ENCODE data around the gene YPEL1. TPM values are rescaled to one million over a fixed set of nuclear protein-coding genes. Genes with fewer than 3 reads are reported as not detected.

The YPEL1 gene
- total and polyA plus RNA-seq, 2 of the 8 experiments (the other 6 are each of a cell fraction or from before 2014, with no cell fraction given): 6.0 to 6.7 TPM

GRCh38 chr22:21660904-21661303 lies 74.7 kb downstream of the YPEL1 start:
- no peak for DNase-seq (ENCODE audit: low read depth in 1 of 2, low spot score in 2 of 2)
- H3K14ac ChIP-seq (ENCODE audit: insufficient read length): no peak overlapping the region
- WGBS, 2 experiments (ENCODE audit: extremely low coverage in 1 of 2, insufficient coverage in 1 of 2, insufficient read length in 1 of 2, insufficient replicate concordance in 2 of 2, low coverage in 1 of 2, low lambda C conversion rate in 2 of 2, missing lambda C conversion rate in 1 of 2): 76% methylated on average over 7 of the region's 7 CpGs; no CpG with 5 or more reads in 1 of the 2 experiments
- no peak overlapping the region for H2AK5ac ChIP-seq (ENCODE audit: low read depth, low read length)
- no peak overlapping the region for H3K27ac ChIP-seq (ENCODE audit: low read depth, low read length)
- H3K36me3 ChIP-seq (ENCODE audit: control insufficient read depth in 2 of 4, insufficient read depth in 4 of 4, low read length in 3 of 4): 0 out of 8 replicates have a peak, but pooled peaks cover 0 to 3% (median 0%) of the 10 kb centered on the region in 4 experiments
- H2BK20ac ChIP-seq (ENCODE audit: low read length): no peak overlapping the region; the same call in 1 of the 2 replicates
- no peak overlapping the region for H4K5ac ChIP-seq (ENCODE audit: insufficient read length, low read depth, low read length)
- TF ChIP-seq SP2 (IDR thresholded peaks at IDR 0.05; ENCODE audit: low read length) (no peak), SIRT6 (IDR thresholded peaks at IDR 0.05; ENCODE audit: low read length) (no peak), CREB1 (IDR thresholded peaks at IDR 0.05) (no peak)
- TF ChIP-seq, protein P1, sequence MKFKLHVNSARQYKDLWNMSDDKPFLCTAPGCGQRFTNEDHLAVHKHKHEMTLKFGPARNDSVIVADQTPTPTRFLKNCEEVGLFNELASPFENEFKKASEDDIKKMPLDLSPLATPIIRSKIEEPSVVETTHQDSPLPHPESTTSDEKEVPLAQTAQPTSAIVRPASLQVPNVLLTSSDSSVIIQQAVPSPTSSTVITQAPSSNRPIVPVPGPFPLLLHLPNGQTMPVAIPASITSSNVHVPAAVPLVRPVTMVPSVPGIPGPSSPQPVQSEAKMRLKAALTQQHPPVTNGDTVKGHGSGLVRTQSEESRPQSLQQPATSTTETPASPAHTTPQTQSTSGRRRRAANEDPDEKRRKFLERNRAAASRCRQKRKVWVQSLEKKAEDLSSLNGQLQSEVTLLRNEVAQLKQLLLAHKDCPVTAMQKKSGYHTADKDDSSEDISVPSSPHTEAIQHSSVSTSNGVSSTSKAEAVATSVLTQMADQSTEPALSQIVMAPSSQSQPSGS (IDR thresholded peaks at IDR 0.05; ENCODE audit: low read length): no peak
- no peak overlapping the region for H3K4me3 ChIP-seq (ENCODE audit: extremely low read depth in 1 of 4, insufficient read depth in 2 of 4, low read depth in 3 of 4, low read length in 4 of 4)
- no peak overlapping the region for H3K9ac ChIP-seq (replicated peaks in 1 of 4; ENCODE audit: extremely low read depth in 1 of 4, low read depth in 3 of 4, low read length in 3 of 4)
- ChIA-PET CTCF (ENCODE audit: partially characterized antibody) (no interaction called here), POLR2A (ENCODE audit: partially characterized antibody) (interaction anchor here (1.0 kb wide), 1 partner anchor 12 kb away, joined by 3 read pairs; no protein-coding TSS in a partner anchor)
- FAIRE-seq: no peak
- no peaks in the 10 kb centered on the region for H3K79me2 ChIP-seq (ENCODE audit: control insufficient read depth in 1 of 2, insufficient read depth in 2 of 2, low read length in 2 of 2)
- no peak overlapping the region for H3K4me2 ChIP-seq (ENCODE audit: insufficient read depth in 1 of 2, low read depth in 2 of 2, low read length in 2 of 2)
- no peak overlapping the region for H3K56ac ChIP-seq (replicated peaks; ENCODE audit: insufficient read length, low read depth, low read length)
- H3K79me1 ChIP-seq (ENCODE audit: low read depth, low read length): no peaks in the 10 kb centered on the region
- no peaks in the 10 kb centered on the region; a peak in 1 of 7 replicates for H3K27me3 ChIP-seq (replicated peaks in 1 of 4; ENCODE audit: control insufficient read depth in 3 of 4, extremely low read depth in 1 of 4, insufficient read depth in 3 of 4, low read length in 3 of 4)
- H2BK12ac ChIP-seq (ENCODE audit: low read depth, low read length): no peak overlapping the region
- peaks cover 0 to 4% of the 10 kb centered on the region in 2 experiments for H4K20me1 ChIP-seq (replicated peaks in 1 of 2; ENCODE audit: control insufficient read depth in 1 of 2, insufficient read depth in 2 of 2, low read length in 2 of 2)
- H3K9me3 ChIP-seq (ENCODE audit: insufficient read depth in 2 of 2, low read depth in 1 of 2, low read length in 1 of 2): no peaks in the 10 kb centered on the region
- H2BK120ac ChIP-seq (replicated peaks; ENCODE audit: low read depth, low read length): no peak overlapping the region
- no peak overlapping the region for H2BK5ac ChIP-seq (ENCODE audit: low read depth, low read length)
- no peak overlapping the region for H3K18ac ChIP-seq (ENCODE audit: extremely low read depth, low read length)
- no peak overlapping the region; the same call in 1 of the 2 replicates for H4K8ac ChIP-seq (ENCODE audit: extremely low read depth, insufficient read depth, low read length)
- peaks cover 8% of the 10 kb centered on the region; the same call in 1 of the 2 replicates for H3K23me2 ChIP-seq (ENCODE audit: low read depth, low read length)
- no peak overlapping the region for H2AFZ ChIP-seq (ENCODE audit: low read length)
- H3K4ac ChIP-seq (replicated peaks; ENCODE audit: insufficient read length, low read depth, low read length): no peak overlapping the region
- H3K4me1 ChIP-seq (replicated peaks in 1 of 4; ENCODE audit: control insufficient read depth in 3 of 4, insufficient read depth in 4 of 4, low read length in 3 of 4): peaks cover 0 to 7% (median 5%) of the 10 kb centered on the region in 4 experiments; a peak in 6 of 7 replicates
- no peak overlapping the region for H4K91ac ChIP-seq (replicated peaks; ENCODE audit: insufficient read length, low read length)
- H3K23ac ChIP-seq (ENCODE audit: insufficient read length): no peak overlapping the region
- no peak overlapping the region for H2BK15ac ChIP-seq (ENCODE audit: low read length)

Data from H1 (cell line).